ENCODE measurements around the gene CACNA1S.

The CACNA1S gene

DNA sequence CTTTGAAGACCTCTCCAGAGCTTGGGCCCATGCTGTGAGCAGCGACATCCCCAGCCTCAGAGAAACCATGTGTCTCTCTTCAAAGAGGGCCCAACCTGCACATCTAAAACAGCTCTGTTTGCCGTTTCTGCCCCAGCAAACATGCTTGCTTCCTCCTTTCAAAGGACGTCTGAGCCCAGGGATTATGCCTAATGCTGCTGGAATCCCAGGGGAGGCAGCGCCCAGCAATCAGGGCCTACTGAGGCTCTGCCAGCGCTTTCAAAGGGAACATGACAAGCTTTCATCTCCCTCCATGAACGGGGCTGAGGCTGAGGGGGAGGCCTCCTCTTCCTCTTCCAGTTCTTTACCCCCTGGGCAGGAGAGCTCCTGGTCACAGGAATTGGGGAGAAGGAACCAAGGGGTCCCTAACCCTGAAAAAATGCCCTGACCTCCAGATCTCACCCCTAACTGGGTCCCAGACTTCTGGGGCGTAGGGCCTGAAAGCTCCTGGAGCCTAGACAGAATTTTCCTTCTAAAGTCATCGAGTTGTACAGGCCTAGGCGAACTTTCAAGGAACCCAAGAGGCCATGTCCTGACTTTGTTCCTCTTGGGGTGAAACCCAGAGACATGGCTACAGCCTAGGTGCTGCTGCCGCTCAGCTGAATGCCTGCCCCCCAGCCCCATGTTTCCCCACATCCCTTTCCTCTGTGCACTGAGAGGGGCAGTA is 28.2 kb upstream of the CACNA1S start:
- TF ChIP-seq, protein P1, sequence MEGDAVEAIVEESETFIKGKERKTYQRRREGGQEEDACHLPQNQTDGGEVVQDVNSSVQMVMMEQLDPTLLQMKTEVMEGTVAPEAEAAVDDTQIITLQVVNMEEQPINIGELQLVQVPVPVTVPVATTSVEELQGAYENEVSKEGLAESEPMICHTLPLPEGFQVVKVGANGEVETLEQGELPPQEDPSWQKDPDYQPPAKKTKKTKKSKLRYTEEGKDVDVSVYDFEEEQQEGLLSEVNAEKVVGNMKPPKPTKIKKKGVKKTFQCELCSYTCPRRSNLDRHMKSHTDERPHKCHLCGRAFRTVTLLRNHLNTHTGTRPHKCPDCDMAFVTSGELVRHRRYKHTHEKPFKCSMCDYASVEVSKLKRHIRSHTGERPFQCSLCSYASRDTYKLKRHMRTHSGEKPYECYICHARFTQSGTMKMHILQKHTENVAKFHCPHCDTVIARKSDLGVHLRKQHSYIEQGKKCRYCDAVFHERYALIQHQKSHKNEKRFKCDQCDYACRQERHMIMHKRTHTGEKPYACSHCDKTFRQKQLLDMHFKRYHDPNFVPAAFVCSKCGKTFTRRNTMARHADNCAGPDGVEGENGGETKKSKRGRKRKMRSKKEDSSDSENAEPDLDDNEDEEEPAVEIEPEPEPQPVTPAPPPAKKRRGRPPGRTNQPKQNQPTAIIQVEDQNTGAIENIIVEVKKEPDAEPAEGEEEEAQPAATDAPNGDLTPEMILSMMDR (IDR thresholded peaks at IDR 0.05; ENCODE audit: borderline replicate concordance, control extremely low read depth, extremely low read depth, insufficient read depth, missing control alignments) = no peak
- in situ Hi-C loops (cut with MboI; ENCODE audit: low sequenced_read_pairs, unreplicated experiment) = no loop called here
- no peak for DNase-seq (ENCODE audit: low spot score)

- no peak for DNase-seq (ENCODE audit: low spot score)
- in situ Hi-C loops (cut with MboI; ENCODE audit: low sequenced_read_pairs, unreplicated experiment) = no loop called here
- TF ChIP-seq, protein P1 (IDR thresholded peaks at IDR 0.05; ENCODE audit: borderline replicate concordance, control extremely low read depth, extremely low read depth, insufficient read depth, missing control alignments) = no peak
These were observed 27.5 kb upstream of the CACNA1S start for GRCh38 chr1:201139756-201140155.

DNA sequence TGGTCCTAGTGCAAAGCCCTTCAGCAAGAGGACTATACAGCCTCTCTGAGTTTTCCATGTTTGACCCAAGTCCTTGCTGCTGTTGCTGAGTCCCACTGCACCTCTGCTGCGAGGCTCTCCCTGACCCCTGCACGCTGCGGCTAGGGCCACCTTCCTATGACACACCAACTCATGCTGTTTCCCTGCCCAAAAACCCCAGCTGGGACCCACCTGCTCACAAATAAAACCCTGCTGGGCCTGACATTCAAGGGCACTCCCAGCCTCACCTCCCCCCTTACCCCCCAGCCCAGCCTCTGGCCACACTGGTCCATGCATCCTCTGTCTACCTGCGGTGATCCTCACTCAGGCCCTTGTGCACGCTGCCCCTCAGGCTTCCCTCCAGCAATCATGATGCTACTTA is 27.1 kb upstream of the CACNA1S start:
- in situ Hi-C loops (cut with MboI; ENCODE audit: low sequenced_read_pairs, unreplicated experiment) = no loop called here

GRCh38 chr1:201138311-201138840 is 26.1 kb upstream of the CACNA1S start:
- TF ChIP-seq, protein P1 (IDR thresholded peaks at IDR 0.05; ENCODE audit: borderline replicate concordance, control extremely low read depth, extremely low read depth, insufficient read depth, missing control alignments) = no peak
- no peak for DNase-seq (ENCODE audit: low spot score)
- in situ Hi-C loops (cut with MboI; ENCODE audit: low sequenced_read_pairs, unreplicated experiment) = no loop called here

More for the DNA sequence above, 27.1 kb upstream of the CACNA1S start:
- no peak for DNase-seq (ENCODE audit: low spot score)
- TF ChIP-seq, protein P1 (IDR thresholded peaks at IDR 0.05; ENCODE audit: borderline replicate concordance, control extremely low read depth, extremely low read depth, insufficient read depth, missing control alignments) = no peak

DNA sequence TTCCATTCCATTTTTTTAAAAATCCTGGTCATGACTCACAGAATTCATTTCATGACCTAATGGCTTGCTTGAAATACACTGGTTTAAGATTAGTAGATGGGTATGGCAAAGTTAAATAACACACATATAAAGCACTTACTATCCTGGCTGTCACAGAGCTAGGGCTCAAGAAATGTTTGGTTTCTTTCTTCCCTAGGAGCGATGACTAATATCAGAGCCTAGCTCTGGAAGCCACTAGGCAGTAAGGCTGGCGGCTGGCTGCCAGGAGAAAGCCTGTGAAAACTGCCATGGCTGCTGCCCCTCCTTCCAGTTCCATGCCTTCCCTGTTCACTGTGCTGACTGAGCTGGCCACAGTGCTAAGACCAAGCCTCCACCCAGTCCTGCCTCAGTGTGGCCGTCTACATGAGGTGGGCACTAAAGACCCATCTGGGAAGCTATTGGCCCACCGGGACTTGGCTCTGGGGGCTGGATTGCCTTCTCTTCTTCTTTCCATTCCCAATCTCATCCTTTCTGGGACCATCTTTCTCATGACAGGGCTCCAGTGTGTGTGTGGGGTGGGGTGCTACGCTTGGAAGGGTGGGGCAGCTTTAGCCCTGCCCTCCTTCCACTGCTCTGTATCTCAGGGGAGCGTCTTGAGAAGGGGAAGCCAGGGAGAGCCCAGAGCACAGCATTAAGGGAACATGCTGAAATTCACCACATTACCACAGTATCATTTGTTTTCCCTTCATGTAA is 25.5 kb upstream of the CACNA1S start:
- DNase-seq (ENCODE audit: low spot score) = no peak
- in situ Hi-C loops (cut with MboI; ENCODE audit: low sequenced_read_pairs, unreplicated experiment) = no loop called here
- TF ChIP-seq, protein P1 (IDR thresholded peaks at IDR 0.05; ENCODE audit: borderline replicate concordance, control extremely low read depth, extremely low read depth, insufficient read depth, missing control alignments) = no peak

DNA sequence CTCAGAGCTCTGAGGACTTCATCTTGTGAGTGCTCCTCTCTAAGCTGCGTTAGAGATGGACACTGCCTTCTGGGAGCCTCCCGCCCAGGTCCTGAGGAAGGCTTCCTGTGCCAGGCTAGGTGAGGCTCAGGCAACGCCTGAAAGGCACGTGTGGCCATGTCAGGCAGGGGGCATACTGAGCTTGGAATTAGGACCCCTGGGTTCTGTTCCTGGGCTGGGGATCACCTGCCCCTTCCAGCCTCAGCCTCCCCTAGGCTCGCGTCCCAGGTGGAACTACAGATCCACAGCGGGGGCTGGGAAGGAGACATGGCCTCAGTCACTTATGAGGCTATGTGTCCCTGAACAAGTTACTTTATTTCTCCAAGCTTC is 24.8 kb upstream of the CACNA1S start:
- in situ Hi-C loops (cut with MboI; ENCODE audit: low sequenced_read_pairs, unreplicated experiment) = no loop called here

More for the DNA sequence above, 24.8 kb upstream of the CACNA1S start:
- no peak for DNase-seq (ENCODE audit: low spot score)
- TF ChIP-seq, protein P1 (IDR thresholded peaks at IDR 0.05; ENCODE audit: borderline replicate concordance, control extremely low read depth, extremely low read depth, insufficient read depth, missing control alignments) = no peak

All from GM13976 (cell line).